ENCODE results near the gene UGP2. TPM values are rescaled to one million over a fixed set of nuclear protein-coding genes. Genes with fewer than 3 reads are reported as not detected.
"Not testable (repeated sequence)": the region's sequence is repeated elsewhere in the genome, so short reads cannot be mapped to it uniquely, and the experiment has no call there.

The UGP2 gene
- total and polyA plus RNA-seq, 2 donors (not counting 1 experiment from before 2014, with no cell fraction given), result 19.1 to 68.8 TPM

DNA sequence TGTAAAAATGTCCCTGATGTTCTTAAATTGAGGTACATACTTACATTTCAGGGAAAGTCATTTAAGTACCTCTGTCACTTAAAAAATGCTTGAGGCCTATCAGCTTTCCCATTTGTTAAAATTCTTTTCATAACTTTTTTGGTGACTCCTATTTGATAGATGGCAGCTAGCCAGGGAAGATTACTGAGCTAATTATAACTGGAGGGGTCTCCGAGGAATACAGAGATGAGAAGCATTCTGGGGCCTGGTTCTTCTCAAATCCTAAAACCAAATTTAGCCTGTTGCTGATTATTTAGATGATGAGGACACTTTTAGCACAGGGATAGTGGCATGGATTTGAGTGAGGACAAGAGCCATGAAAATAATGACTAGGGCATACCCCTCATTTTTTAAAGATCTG is 4.8 kb downstream of the UGP2 start:
- no peaks in the 10 kb centered on the region for H3K9me3 Mint-ChIP-seq (ENCODE audit: insufficient read depth)
- no peak for DNase-seq
- ATAC-seq (ENCODE audit: low read depth), result no peak
- Histone ChIP-seq H3K27me3 (replicated peaks in 1 of 4; ENCODE audit: control extremely low read depth in 1 of 4, control insufficient read depth in 3 of 4, insufficient read depth in 4 of 4, low read length in 3 of 4) (no peaks in the 10 kb centered on the region), H2AFZ (ENCODE audit: insufficient read depth, low read depth, low read length, poor library complexity, severe bottlenecking) (no peak overlapping the region), H3K9me3 (ENCODE audit: control extremely low read depth in 1 of 3, control insufficient read depth in 2 of 3, insufficient read depth in 1 of 3, low read length in 2 of 3) (no peaks in the 10 kb centered on the region), H3K4me1 (ENCODE audit: control insufficient read depth in 2 of 2, insufficient read depth in 2 of 2, low read length in 2 of 2) (peaks cover 14 to 15% of the 10 kb centered on the region in 2 donors), H4K20me1 (ENCODE audit: control insufficient read depth, insufficient read depth, low read length, poor library complexity, severe bottlenecking) (peaks cover 41% of the 10 kb centered on the region), H3K9ac (ENCODE audit: low read length) (no peak overlapping the region), H3K79me2 (ENCODE audit: control insufficient read depth, insufficient read depth, low read length) (peaks cover 97% of the 10 kb centered on the region), H3K4me3 (ENCODE audit: control extremely low read depth in 1 of 5, extremely low read depth in 1 of 5, insufficient read depth in 1 of 5, low read depth in 2 of 5, low read length in 4 of 5) (no peak overlapping the region), H3K4me2 (replicated peaks; ENCODE audit: low read depth, low read length, poor library complexity, severe bottlenecking) (no peak overlapping the region), H3K36me3 (replicated peaks in 1 of 2; ENCODE audit: control extremely low read depth in 1 of 2, control insufficient read depth in 1 of 2, extremely low read depth in 1 of 2, insufficient read depth in 2 of 2, low read length in 1 of 2) (peaks cover 0 to 4% of the 10 kb centered on the region in 2 experiments), H3K27ac (ENCODE audit: low read length in 2 of 2) (no peak overlapping the region)
- H3K4me1 Mint-ChIP-seq, result peaks cover 75% of the 10 kb centered on the region
- intact Hi-C loops (cut with micrococcal nuclease), result loop anchor here (10.0 kb wide), 1 partner anchor 1652 kb away; the partner anchor contains the start of gene B3GNT2
- CTCF ChIA-PET, result interaction anchor here (0.9 to 7.6 kb wide), 2 partner anchors 14 to 17 kb away, joined by 3 to 60 read pairs; no protein-coding TSS in a partner anchor
- H3K27me3 Mint-ChIP-seq, result no peaks in the 10 kb centered on the region
- WGBS (ENCODE audit: insufficient coverage), result 33% methylated on average over 1 of the region's 1 CpG
- no peak overlapping the region for H3K4me3 Mint-ChIP-seq
- POLR2A ChIA-PET, result no interaction called here
- TF ChIP-seq CTCF (IDR thresholded peaks at IDR 0.05) (no peak), EZH2 (IDR thresholded peaks at IDR 0.05; ENCODE audit: borderline replicate concordance, insufficient read depth, low read depth, low read length, poor library complexity, severe bottlenecking) (no peak)
- H3K27ac Mint-ChIP-seq, result no peak overlapping the region

GRCh38 chr2:63847571-63847970 is 5.9 kb downstream of the UGP2 start:
- CTCF ChIA-PET; H3K4me3 ChIP-seq (ENCODE audit: control extremely low read depth in 1 of 5, extremely low read depth in 1 of 5, insufficient read depth in 1 of 5, low read depth in 2 of 5, low read length in 4 of 5); POLR2A ChIA-PET; DNase-seq; H3K9me3 Mint-ChIP-seq (ENCODE audit: insufficient read depth); H3K4me2 ChIP-seq (replicated peaks; ENCODE audit: low read depth, low read length, poor library complexity, severe bottlenecking); H3K36me3 ChIP-seq (replicated peaks in 1 of 2; ENCODE audit: control extremely low read depth in 1 of 2, control insufficient read depth in 1 of 2, extremely low read depth in 1 of 2, insufficient read depth in 2 of 2, low read length in 1 of 2); H3K9me3 ChIP-seq (ENCODE audit: control extremely low read depth in 1 of 3, control insufficient read depth in 2 of 3, insufficient read depth in 1 of 3, low read length in 2 of 3); ATAC-seq (ENCODE audit: low read depth); H3K9ac ChIP-seq (ENCODE audit: low read length); H2AFZ ChIP-seq (ENCODE audit: insufficient read depth, low read depth, low read length, poor library complexity, severe bottlenecking); H3K4me1 ChIP-seq (ENCODE audit: control insufficient read depth in 2 of 2, insufficient read depth in 2 of 2, low read length in 2 of 2); H3K27me3 Mint-ChIP-seq; H3K4me3 Mint-ChIP-seq; H3K27ac Mint-ChIP-seq; H3K27ac ChIP-seq (ENCODE audit: low read length in 2 of 2); H3K27me3 ChIP-seq (replicated peaks in 1 of 4; ENCODE audit: control extremely low read depth in 1 of 4, control insufficient read depth in 3 of 4, insufficient read depth in 4 of 4, low read length in 3 of 4): not testable (repeated sequence)
- Histone ChIP-seq H4K20me1 (ENCODE audit: control insufficient read depth, insufficient read depth, low read length, poor library complexity, severe bottlenecking) (peaks cover 45% of the 10 kb centered on the region), H3K79me2 (ENCODE audit: control insufficient read depth, insufficient read depth, low read length) (peaks cover 97% of the 10 kb centered on the region)
- WGBS (ENCODE audit: insufficient coverage), result no CpG with 5 or more reads among the region's 4 CpGs
- H3K4me1 Mint-ChIP-seq, result peaks cover 70% of the 10 kb centered on the region
- intact Hi-C loops (cut with micrococcal nuclease), result loop anchor here (10.0 kb wide), 1 partner anchor 1653 kb away; the partner anchor contains the start of gene B3GNT2

Measured in B cell (primary cell).